T1000 (cell line): ENCODE measurements around the gene DLGAP4.

Source experiments
- DNase-seq: peaks from one replicate; lab custom pipeline; 2025; ENCODE audit warnings: mixed read lengths; lab: John Stamatoyannopoulos, UW

The DLGAP4 gene

DNA sequence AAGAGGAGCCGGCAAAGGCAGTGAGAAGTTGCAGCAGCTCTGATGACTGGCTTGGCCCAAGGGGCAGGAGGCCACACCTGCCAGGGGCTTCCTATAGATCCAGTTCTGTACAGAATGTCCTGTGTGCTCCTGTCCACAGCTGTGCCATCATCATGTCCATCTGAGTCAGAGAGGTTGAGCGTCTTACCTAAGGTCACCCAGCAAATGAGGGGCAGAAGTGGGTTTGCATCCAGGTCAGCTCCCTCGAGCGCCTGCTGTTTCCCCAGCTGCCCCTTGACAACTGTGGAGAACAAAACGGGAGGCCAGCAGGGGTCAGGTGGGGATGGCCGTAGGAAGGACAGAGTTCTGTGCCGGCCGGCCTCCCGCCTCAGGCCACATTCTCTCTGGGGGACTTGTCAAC is 47.6 kb downstream of the DLGAP4 start:
- no peak for DNase-seq

DNA sequence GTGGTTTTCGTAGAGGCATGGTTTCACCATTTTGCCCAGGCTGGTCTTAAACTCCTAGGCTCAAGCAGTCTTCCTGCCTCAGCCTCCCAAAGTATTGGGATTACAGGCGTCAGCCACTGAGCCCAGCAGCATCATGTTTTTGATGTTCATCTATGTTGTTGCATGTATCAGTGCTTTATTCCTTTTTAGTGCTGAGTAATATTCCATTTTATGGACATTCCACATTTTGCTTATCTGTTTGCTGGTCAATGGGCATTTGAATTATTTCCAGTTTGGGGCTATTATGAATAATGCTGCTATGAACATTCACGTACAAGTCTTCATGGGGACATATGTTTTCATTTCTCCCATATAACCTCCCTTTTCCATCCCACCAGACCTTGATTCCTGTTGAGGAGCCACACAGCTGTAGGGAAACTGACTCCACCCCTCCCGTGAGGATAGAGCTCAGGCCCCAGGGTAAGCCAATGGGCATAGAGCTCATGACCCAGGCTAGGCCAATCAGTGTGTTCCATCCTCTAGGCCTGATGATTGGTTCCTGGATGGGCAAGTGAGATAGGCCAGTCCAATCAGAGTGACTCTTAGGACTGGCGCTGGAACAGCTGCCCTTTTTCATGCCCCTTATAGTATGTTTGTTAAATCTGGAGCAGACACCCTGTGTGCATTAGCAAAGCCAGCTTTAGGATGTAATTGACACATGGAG is 49.5 kb downstream of the DLGAP4 start:
- no peak for DNase-seq

- no peak for DNase-seq
Observed at GRCh38 chr20:36359668-36360406, 53.7 kb downstream of the DLGAP4 start.

- no peak for DNase-seq
Observed at GRCh38 chr20:36360429-36360828, 54.3 kb downstream of the DLGAP4 start.

DNA sequence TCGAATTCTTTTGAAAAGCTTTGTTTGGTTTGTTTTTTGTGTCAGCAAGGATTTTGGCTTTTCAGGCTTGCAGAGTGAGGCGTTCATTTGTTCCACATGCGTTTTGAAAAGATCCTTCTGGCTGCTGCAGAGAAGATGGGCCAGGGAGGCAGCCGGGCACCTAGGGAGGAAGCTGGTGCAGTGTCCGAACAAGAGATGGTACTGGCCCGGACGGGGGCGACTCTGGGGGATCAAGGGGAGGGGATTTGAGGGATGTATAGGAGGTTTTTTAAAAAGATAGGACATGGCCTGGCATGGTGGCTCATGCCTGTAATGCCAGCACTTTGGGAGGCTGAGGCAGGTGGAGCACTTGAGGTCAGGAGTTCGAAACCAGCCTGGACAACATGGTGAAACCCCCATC is 55.3 kb downstream of the DLGAP4 start:
- no peak for DNase-seq

GRCh38 chr20:36362261-36362660 is 56.1 kb downstream of the DLGAP4 start:
- DNase-seq = no peak

DNA sequence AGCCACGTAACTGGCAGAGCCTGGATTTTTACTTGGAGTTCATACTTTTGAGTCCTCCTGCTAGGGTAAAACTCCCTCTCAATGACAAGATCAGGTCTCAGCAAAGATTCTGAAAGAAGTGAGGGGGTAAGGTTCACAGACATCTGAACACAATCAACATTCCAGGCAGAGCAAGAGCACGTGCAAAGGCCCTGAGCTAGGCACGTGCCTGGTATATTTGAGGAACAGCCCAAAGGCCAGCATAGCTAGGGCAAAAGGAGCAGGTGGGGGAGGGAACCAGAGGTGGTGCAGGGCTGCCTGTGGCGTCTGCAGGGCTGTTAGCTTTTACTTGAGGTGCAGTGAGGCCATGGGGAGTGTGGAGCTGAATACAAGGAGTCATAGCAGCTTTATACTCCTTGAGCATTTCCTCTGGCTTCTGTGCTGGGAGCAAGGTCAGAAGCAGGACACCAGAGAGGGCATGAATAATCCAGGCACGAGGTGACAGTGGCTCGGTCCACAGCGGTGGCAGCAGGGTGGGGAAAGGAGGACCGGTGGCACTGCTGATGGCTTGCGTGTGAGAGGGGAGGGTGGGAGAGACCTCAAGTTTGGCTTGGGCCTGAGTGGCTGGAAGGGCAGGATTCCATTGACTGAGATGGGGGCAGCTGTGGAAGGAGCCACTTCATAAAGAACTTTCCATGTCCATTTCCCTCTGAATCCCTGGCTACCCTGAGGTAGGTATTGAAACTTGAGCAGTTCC is 57.0 kb downstream of the DLGAP4 start:
- DNase-seq = no peak

- no peak for DNase-seq
Observed at GRCh38 chr20:36364506-36364905, 58.4 kb downstream of the DLGAP4 start.

GRCh38 chr20:36366623-36367369 is 60.7 kb downstream of the DLGAP4 start:
- no peak for DNase-seq

DNA sequence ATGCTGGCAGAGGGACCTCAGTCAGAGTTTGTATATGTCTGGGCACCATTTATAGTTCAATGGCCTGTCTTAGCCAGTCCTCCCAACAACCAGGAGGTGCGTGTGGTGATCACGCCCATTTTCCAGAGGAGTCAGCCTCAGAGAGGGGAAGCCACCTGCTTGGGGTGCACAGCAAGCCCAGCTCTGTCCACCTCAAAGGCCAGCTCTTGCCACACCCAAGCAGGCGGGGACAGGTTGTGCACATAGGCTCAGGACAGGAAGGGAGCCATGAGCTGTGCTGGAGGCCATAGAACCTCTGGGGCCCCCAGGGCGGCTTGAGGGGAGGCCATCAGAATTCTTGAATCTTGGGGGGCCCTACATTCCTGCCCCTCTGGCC is 61.2 kb downstream of the DLGAP4 start:
- no peak for DNase-seq

DNA sequence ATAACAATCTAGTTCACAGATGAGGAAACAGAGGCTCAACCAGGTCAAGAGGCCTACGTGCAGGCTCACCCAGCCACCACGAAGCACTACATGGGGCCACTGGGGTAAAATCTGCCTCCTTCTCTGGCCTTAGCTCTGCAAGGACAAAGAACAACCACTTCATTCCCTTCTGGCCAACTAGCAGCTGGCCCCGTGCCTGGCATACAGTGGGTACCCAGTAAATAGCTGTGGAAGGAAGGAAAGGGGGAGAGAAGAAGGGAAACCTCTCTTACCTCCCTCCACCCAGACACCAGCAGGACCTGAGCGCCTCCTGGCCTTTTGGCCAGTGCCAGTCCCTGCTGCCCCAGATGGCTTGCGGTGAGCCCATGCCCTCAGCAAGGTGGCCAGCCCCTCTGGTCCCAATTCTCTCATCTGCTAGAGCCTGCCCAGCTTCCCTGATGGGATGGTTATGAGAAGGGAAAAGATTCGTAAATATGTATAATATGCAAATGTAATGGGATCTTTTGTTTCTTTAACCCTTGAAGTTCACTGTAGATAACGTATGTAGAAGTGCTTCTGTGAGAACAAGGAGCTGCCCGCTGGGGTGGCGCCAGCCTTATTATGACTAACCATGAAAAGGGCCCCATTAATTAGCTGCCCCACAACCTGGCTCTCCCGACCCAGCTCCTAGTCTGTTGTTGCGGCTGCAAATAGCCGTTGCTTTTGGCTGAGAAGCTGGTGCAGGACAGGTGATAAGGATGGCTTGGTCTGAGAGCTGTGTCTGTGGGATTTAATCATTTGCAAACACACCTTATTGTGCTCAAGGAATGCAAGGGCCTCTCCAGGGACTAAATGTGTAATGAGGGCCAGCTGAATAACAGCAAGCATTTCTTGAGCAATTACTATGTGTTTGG is 62.0 kb downstream of the DLGAP4 start:
- DNase-seq = no peak

- no peak for DNase-seq
Observed at GRCh38 chr20:36368869-36369268, 62.7 kb downstream of the DLGAP4 start.

GRCh38 chr20:36369739-36370138 is 63.6 kb downstream of the DLGAP4 start:
- no peak for DNase-seq

- DNase-seq = no peak
Observed at GRCh38 chr20:36370991-36371790, 65.1 kb downstream of the DLGAP4 start.

GRCh38 chr20:36372666-36373065 is 66.5 kb downstream of the DLGAP4 start:
- no peak for DNase-seq

DNA sequence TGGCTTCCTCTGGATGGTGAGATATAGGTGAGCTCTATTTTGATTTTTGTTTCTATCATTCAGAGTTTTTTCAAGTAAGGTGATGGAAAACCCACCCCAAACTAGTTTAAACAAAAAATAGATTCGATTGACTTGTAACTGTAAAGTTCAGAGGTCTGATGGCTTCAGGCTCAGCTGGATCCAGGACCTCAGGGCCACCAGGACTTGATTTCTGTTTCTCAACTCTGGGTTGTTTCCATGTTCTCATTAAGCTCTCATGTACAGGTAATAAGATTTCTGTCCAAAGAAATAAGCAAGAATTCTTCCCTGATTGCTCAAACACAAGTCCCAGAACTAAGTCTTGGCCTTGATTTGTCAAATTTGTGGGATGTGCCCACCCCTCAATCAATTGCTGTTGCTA is 67.0 kb downstream of the DLGAP4 start:
- no peak for DNase-seq

DNA sequence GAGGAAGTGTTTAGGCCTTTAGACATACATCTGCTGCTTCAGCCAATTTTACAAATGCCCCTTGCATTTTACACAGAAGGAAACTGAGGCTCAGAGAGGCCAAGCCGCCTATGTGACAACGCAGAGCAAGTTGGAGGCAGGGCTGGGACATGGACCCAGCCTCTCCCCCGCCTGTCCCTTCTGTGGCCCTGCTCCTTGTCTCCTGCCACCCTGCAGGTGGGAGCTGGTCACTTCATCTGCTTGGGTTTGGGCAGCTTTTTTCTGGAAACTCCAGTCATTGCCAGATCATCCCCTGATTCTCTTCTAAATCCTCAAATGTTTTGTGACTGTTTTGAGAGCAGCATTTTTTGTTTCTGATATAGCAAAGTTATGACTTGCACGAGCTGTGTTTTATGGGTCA is 68.9 kb downstream of the DLGAP4 start:
- no peak for DNase-seq

DNA sequence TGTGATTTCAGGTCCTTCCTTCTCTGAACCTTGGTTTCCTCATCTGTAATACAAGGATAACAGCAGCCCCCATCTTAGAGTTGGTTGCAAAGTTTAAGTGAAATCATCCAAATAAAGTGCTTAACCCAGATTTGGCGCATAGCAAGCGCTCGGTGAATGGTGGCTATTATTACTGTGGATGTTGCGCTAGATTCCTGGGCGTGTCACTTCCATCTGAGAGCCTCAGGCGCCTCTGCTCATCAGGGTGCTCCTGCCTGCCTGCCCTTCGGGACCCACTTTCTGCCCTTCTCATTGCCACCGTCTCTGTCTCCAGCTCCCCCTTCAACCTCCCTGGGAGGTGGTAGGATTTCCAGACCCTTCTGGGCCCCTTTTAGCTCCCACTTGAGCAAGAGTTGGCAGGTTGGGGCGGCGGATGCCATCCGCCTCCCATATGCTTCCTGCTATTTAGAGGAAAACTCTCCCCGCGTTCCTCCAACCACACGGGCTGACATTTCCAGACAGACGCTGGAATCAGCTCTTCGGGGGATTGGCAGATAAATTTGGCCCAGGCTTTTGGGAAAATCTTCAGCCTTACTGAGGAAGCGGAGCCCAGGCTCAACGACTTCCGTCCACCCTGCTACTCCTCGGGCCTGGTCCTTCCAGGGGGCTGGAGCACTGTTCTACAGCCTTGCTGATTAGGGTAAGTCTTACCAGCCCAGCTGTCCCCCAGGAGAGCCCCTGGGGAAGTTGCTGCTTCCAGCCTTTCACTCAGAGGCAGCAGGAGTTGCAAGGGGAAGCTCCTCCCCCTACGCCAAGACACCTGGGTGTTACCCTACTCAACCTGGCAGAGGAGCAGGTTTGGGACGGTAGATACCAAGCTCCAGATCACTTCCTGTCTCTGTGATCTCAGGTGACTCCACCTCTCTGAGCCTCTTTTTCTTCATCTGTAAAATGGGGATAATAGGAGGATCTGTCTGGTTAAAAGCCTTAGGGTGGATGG is 71.5 kb downstream of the DLGAP4 start:
- DNase-seq = no peak

- DNase-seq = no peak
Observed at GRCh38 chr20:36378686-36379085, 72.5 kb downstream of the DLGAP4 start.
